PC-9 (cell line): ENCODE data around the gene OGDH.

Experiments
- EZH2 ChIP-seq: fragments of 200-600 bp; sonication (generic); IDR thresholded peaks from 2 replicates; pipeline ENCODE4 v1.8.0; 2017; ENCODE audit warnings: antibody characterized with exemption, low read depth
- TF ChIP-seq, protein P1 (sequence below): fragments of 200-600 bp; sonication (generic); conservative IDR thresholded peaks from 2 replicates; pipeline ENCODE4 v1.6.1; 2017; ENCODE audit warnings: mixed run types, antibody characterized with exemption, mild to moderate bottlenecking, moderate library complexity

DNA sequence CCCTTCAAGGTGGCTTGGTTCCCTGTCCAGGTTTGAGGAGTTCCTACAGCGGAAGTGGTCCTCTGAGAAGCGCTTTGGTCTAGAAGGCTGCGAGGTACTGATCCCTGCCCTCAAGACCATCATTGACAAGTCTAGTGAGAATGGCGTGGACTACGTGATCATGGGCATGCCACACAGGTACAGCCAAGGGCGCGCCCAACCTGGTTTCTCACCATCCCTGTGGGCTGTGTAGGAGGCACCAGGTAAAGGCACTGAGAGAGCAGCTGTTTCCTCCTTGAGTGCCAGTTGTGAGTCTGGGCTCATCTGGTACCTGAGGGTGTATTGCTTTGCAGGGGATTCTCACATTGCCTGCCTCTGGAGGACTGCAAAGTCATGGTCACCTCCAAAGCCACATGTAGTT is 68.0 kb downstream of the OGDH start:
- TF ChIP-seq, protein P1, sequence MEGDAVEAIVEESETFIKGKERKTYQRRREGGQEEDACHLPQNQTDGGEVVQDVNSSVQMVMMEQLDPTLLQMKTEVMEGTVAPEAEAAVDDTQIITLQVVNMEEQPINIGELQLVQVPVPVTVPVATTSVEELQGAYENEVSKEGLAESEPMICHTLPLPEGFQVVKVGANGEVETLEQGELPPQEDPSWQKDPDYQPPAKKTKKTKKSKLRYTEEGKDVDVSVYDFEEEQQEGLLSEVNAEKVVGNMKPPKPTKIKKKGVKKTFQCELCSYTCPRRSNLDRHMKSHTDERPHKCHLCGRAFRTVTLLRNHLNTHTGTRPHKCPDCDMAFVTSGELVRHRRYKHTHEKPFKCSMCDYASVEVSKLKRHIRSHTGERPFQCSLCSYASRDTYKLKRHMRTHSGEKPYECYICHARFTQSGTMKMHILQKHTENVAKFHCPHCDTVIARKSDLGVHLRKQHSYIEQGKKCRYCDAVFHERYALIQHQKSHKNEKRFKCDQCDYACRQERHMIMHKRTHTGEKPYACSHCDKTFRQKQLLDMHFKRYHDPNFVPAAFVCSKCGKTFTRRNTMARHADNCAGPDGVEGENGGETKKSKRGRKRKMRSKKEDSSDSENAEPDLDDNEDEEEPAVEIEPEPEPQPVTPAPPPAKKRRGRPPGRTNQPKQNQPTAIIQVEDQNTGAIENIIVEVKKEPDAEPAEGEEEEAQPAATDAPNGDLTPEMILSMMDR = no peak
- TF ChIP-seq EZH2 = no peak
